ENCODE measurements around the gene RAD51B.

Gene RAD51B

GRCh38 chr14:68211886-68212285 lies 392.3 kb downstream of the RAD51B start:
- no peak overlapping the region for H2AFZ ChIP-seq (ENCODE audit: low read length)
- no peaks in the 10 kb centered on the region for H3K9me2 ChIP-seq (replicated peaks; ENCODE audit: insufficient read depth, low read length)
- H3K4me1 ChIP-seq (ENCODE audit: low read length), result peaks cover 4% of the 10 kb centered on the region
- H3F3A ChIP-seq (ENCODE audit: insufficient read depth, low read length), result peaks cover 11% of the 10 kb centered on the region; the same call in 1 of the 2 replicates
- H3K4me2 ChIP-seq (ENCODE audit: low read depth, low read length), result no peak overlapping the region
- H3K36me3 ChIP-seq (replicated peaks; ENCODE audit: insufficient read depth, low read length), result no peaks in the 10 kb centered on the region
- no peak overlapping the region for H3K27ac ChIP-seq (ENCODE audit: low read length)
- H3K4me3 ChIP-seq (ENCODE audit: low read length), result no peak overlapping the region
- DNase-seq, result no peak
- no peaks in the 10 kb centered on the region for H3K79me2 ChIP-seq (ENCODE audit: low read length)
- H3K9ac ChIP-seq (ENCODE audit: low read length), result no peak overlapping the region
- TF ChIP-seq EZH2phosphoT487 (IDR thresholded peaks at IDR 0.05; ENCODE audit: low read length) (no peak), CTCF (IDR thresholded peaks at IDR 0.05; ENCODE audit: low read length) (no peak), EZH2 (optimal IDR thresholded peaks at IDR 0.05; ENCODE audit: low read depth, low read length) (no peak)
- H3K27me3 ChIP-seq (replicated peaks; ENCODE audit: insufficient read depth, low read length), result no peaks in the 10 kb centered on the region
- H4K20me1 ChIP-seq (ENCODE audit: insufficient read depth, low read length), result no peaks in the 10 kb centered on the region
- H3K9me3 ChIP-seq (replicated peaks; ENCODE audit: insufficient read depth, low read length), result no peaks in the 10 kb centered on the region

- no peak overlapping the region for H3K4me2 ChIP-seq (ENCODE audit: low read depth, low read length)
- H4K20me1 ChIP-seq (ENCODE audit: insufficient read depth, low read length), result no peaks in the 10 kb centered on the region
- no peaks in the 10 kb centered on the region for H3K27me3 ChIP-seq (replicated peaks; ENCODE audit: insufficient read depth, low read length)
- no peaks in the 10 kb centered on the region for H3K36me3 ChIP-seq (replicated peaks; ENCODE audit: insufficient read depth, low read length)
- no peak for TF ChIP-seq CTCF (IDR thresholded peaks at IDR 0.05; ENCODE audit: low read length)
- no peak for TF ChIP-seq EZH2phosphoT487 (IDR thresholded peaks at IDR 0.05; ENCODE audit: low read length)
- no peak for TF ChIP-seq EZH2 (optimal IDR thresholded peaks at IDR 0.05; ENCODE audit: low read depth, low read length)
- H3K27ac ChIP-seq (ENCODE audit: low read length), result no peak overlapping the region
- no peaks in the 10 kb centered on the region for H3K9me2 ChIP-seq (replicated peaks; ENCODE audit: insufficient read depth, low read length)
- no peak overlapping the region for H2AFZ ChIP-seq (ENCODE audit: low read length)
- H3F3A ChIP-seq (ENCODE audit: insufficient read depth, low read length), result peaks cover 11% of the 10 kb centered on the region; the same call in 1 of the 2 replicates
- no peaks in the 10 kb centered on the region for H3K9me3 ChIP-seq (replicated peaks; ENCODE audit: insufficient read depth, low read length)
- H3K4me3 ChIP-seq (ENCODE audit: low read length), result no peak overlapping the region
- peaks cover 4% of the 10 kb centered on the region for H3K4me1 ChIP-seq (ENCODE audit: low read length)
- no peaks in the 10 kb centered on the region for H3K79me2 ChIP-seq (ENCODE audit: low read length)
- DNase-seq, result no peak
- no peak overlapping the region for H3K9ac ChIP-seq (ENCODE audit: low read length)
These were observed 392.8 kb downstream of the RAD51B start for GRCh38 chr14:68212361-68212760.

GRCh38 chr14:68214431-68214830 lies 394.9 kb downstream of the RAD51B start:
- DNase-seq, result no peak
- no peak overlapping the region for H3K9ac ChIP-seq (ENCODE audit: low read length)
- H3F3A ChIP-seq (ENCODE audit: insufficient read depth, low read length), result peaks cover 11% of the 10 kb centered on the region; the same call in 1 of the 2 replicates
- H3K4me2 ChIP-seq (ENCODE audit: low read depth, low read length), result no peak overlapping the region
- H3K9me2 ChIP-seq (replicated peaks; ENCODE audit: insufficient read depth, low read length), result no peaks in the 10 kb centered on the region
- H3K27me3 ChIP-seq (replicated peaks; ENCODE audit: insufficient read depth, low read length), result no peaks in the 10 kb centered on the region
- H3K79me2 ChIP-seq (ENCODE audit: low read length), result no peaks in the 10 kb centered on the region
- TF ChIP-seq CTCF (IDR thresholded peaks at IDR 0.05; ENCODE audit: low read length) (no peak), EZH2 (optimal IDR thresholded peaks at IDR 0.05; ENCODE audit: low read depth, low read length) (no peak), EZH2phosphoT487 (IDR thresholded peaks at IDR 0.05; ENCODE audit: low read length) (no peak)
- no peak overlapping the region for H2AFZ ChIP-seq (ENCODE audit: low read length)
- H3K9me3 ChIP-seq (replicated peaks; ENCODE audit: insufficient read depth, low read length), result no peaks in the 10 kb centered on the region
- no peak overlapping the region for H3K4me3 ChIP-seq (ENCODE audit: low read length)
- H3K4me1 ChIP-seq (ENCODE audit: low read length), result peaks cover 4% of the 10 kb centered on the region
- H3K27ac ChIP-seq (ENCODE audit: low read length), result no peak overlapping the region
- H4K20me1 ChIP-seq (ENCODE audit: insufficient read depth, low read length), result no peaks in the 10 kb centered on the region
- no peaks in the 10 kb centered on the region for H3K36me3 ChIP-seq (replicated peaks; ENCODE audit: insufficient read depth, low read length)
